AG09319 (cell line): Measurements from ENCODE around the gene SCN1B.
"Not testable (repeated sequence)": the region's sequence is repeated elsewhere in the genome, so short reads cannot be mapped to it uniquely, and the experiment has no call there.

ENCODE experiments used
- DNase-seq: peaks from one replicate; pipeline ENCODE4 v3.0.0-alpha.2; 2010; ENCODE audit warnings: low read depth; ENCODE audit errors: extremely low read depth
- TF ChIP-seq, protein P1 (sequence below): IDR thresholded peaks from 2 replicates; pipeline ENCODE4 v1.5.1; 2011; ENCODE audit warnings: low read depth, mild to moderate bottlenecking, inconsistent platforms, low read length, moderate library complexity

The SCN1B gene

DNA sequence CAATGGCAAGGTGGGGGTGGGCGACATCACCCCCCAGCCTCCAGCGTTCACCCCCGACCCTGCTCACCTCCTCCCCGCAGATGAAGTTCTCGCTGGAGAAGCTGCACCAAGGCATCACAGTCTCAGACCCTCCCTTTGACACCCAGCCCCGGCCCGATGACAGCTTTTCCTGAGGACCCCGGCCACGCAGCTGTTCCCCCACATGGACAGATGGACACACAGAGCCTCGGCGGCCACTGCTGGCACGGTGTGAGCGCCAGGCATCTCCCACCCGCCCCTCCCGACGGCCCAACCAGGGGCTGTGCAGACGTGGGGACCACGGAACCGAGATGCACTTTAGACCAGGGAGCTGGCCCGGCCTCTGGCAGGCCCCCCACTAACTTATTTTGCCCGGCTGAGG is 4.3 kb upstream of the SCN1B start:
- TF ChIP-seq, protein P1, sequence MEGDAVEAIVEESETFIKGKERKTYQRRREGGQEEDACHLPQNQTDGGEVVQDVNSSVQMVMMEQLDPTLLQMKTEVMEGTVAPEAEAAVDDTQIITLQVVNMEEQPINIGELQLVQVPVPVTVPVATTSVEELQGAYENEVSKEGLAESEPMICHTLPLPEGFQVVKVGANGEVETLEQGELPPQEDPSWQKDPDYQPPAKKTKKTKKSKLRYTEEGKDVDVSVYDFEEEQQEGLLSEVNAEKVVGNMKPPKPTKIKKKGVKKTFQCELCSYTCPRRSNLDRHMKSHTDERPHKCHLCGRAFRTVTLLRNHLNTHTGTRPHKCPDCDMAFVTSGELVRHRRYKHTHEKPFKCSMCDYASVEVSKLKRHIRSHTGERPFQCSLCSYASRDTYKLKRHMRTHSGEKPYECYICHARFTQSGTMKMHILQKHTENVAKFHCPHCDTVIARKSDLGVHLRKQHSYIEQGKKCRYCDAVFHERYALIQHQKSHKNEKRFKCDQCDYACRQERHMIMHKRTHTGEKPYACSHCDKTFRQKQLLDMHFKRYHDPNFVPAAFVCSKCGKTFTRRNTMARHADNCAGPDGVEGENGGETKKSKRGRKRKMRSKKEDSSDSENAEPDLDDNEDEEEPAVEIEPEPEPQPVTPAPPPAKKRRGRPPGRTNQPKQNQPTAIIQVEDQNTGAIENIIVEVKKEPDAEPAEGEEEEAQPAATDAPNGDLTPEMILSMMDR = no peak
- DNase-seq = no peak

DNA sequence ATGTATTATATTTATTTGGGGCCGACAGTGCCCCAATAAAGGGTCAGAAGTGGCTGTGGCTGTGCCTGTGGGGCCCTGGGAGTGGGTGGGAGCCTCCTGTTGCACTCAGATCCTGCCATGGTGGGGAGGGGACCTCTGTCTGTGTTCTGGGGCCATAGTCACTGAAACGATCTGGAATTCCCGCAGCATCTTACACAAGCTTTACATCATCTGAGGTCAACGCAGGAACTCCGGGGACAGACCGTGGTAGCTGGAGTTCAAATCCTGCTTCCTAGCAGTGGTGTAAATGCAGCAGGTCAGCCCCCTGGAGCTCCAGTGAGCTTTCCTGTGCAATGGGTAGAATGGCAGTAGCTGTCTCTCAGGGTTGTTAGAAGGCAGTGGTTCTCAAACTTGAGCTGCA is 3.9 kb upstream of the SCN1B start:
- TF ChIP-seq, protein P1 = no peak
- DNase-seq = no peak

DNA sequence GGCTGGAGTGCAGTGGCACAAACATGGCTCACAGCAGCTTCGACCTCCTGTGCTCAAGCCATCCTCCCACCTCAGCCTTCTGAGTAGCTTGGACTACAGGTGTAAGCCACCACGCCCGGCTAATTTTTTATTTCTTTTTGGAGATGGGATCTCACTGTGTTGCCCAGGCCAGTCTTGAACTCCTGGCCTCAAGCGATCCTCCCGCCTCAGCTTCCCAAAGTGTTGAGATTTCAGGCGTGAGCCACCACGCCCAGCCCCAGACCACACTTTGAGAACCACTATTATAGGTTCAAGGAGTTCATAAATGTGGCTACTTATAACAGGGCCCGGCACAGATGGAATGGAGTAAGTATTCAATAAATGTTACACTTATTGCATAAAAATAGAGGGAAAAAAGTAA is 3.3 kb upstream of the SCN1B start:
- no peak for DNase-seq
- TF ChIP-seq, protein P1 = no peak

DNA sequence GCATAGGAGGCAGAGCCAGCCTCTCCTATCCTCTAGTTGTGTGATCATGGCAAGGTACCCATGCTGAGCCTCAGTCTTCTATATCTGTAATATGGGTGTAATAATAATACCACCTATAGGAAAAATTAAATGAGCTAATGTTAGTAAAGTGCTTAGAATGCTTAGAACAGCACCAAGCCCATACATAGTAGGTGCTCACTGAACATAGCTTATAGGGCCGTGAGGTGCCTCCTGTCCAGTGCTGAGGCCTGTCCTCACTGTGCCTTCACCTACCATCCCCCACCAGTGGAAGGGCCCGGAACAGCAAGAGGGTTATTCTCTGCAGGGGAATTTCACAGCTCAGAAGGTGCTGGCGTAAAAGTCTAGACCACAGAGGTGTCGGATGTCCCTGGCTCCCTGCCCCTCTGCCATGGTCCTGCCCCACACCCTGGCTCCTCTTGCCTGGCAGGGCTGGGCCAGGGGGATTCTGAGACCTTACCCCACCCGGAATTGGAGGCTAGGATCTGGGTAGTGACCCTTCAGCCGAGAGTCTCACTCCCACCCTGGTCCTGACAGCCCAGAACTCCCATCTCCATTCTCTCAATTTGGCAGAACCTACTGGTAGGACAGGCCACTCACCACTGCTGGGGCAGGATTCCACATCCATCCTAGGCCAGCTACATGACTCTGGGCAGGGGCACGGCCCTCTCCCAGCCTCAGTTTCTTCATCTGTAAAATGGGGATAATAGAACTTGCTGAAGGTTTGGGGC is 2.2 kb upstream of the SCN1B start:
- no peak for DNase-seq
- TF ChIP-seq, protein P1 = no peak

DNA sequence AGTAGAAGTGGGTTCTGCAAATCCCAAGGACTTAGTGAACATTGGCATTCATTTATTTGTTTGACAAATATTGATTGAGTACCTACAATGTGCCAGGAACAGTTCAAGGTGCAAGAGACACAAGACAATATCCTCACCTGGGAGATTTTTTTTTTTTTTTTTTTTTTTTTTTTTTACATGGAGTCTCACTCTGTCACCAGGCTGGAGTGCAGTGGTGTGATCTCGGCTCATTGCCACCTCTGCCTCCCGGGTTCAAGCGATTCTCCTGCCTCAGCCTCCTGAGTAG is 1.7 kb upstream of the SCN1B start:
- not testable (repeated sequence) for DNase-seq

DNA sequence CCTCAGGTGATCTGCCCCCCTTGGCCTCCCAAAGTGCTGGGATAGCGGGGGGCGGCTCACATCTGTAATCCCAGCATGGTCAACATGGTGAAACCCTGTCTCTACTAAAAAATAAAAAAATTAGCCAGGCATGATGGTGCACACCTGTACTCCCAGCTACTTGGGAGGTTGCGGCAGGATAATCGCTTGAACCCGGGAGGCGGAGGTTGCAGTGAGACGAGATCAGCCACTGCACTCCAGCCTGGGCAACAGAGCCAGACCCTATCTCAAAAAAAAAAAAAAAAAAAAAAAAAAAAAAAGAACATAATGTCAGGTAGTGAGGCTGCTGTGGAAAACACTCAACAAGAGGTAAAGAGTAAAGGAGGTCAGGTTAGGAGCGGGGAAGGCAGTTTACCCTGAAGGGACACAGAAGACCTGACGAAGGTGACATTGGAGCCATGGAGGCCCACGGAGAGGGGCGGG is 964 bp upstream of the SCN1B start:
- DNase-seq = not testable (repeated sequence)

DNA sequence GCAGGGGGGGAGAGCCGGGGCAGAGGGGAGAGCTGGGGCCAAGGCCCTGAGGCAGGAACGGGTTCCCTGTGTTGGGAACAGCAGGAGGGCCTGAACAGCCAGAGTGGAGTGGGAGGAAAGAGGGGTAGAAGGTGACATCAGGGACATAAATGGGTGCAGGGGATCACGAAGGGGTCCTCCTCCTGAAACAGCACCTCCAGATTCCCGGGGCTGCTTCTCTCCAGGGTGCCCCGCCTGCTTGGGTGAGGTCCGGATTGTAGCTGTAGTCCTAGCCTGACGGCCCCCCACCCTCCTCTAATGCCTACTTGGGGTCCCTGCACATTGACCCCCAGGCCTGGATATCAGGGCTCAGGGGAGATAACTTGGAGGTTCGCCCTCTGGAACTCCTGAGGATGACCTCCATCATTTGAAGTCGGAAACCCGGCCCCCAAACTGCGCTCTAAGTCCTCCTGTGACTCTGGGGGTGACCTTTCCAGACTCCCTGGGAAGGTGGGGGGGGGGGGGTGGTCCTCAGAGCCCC is 473 bp upstream of the SCN1B start:
- no peak for DNase-seq
- TF ChIP-seq, protein P1 = no peak

DNA sequence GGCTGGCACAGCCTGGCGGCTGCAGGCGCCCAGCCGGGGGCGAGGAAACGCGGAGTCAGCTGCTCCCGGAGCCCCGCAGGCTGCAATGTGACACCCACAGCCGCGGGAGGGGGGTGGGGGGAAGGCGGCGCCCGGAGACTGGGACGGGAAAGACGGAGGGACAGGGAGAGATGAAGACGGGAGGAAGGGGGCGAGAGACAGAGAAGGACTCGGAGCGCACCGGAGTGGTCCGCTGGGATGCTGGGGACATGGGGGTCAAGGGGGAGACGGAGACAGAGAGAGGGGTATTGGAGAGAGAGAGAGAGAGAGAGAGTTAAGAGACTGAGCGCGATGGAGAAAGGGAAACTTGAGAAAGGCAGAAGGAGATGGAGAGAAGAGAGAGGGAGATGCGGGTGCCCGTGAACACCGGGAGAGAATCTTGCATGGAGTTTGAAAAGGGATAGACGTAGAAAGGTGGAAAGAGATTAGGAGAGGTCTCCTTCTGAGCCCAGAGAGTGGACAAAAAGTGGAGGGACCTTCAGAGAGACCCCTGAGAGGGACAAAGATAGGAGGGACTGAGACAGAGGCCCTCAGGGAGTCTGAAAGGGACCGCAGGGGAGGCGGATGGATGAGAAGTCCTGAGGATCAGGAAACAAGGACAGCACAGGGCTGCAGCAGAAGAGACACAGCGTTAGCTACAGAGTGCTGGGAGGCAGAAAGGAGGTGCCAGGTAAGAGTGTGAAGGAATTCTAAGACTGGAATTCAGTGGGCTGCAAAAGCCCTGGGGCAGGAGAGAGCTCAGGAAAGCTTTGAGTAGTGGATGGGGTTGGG is 1.0 kb downstream of the SCN1B start:
- DNase-seq = no peak
- TF ChIP-seq, protein P1 = no peak
